GM12878 (cell line): Measurements from ENCODE around the gene ETV6. TPM values are rescaled to one million over a fixed set of nuclear protein-coding genes. Genes with fewer than 3 reads are reported as not detected.

ENCODE experiments used
- BHLHE40 ChIP-seq, 2 experiments: fragments of 450-650 bp in 1 of 2; IDR thresholded peaks; 2 replicates each; pipeline ENCODE4 v1.6.1; 2011 to 2017; ENCODE audit warnings: low read depth in 2 of 2, borderline replicate concordance in 1 of 2, improper control_type of control experiment in 1 of 2, low read length in 1 of 2, mild to moderate bottlenecking in 1 of 2
- CBX5 ChIP-seq: sonication (generic); IDR thresholded peaks from 2 replicates; pipeline ENCODE4 v1.6.1; 2016; ENCODE audit warnings: low read depth, moderate library complexity, mild to moderate bottlenecking, inconsistent platforms
- ETV6 ChIP-seq, 2 experiments: fragments of 450-650 bp in 1 of 2; IDR thresholded peaks in 1 of 2; conservative IDR thresholded peaks in 1 of 2; 2 replicates each; pipeline ENCODE4 v1.6.1; 2014; ENCODE audit warnings: antibody characterized with exemption in 1 of 2, borderline replicate concordance in 1 of 2, low read depth in 1 of 2, mild to moderate bottlenecking in 1 of 2, moderate library complexity in 1 of 2
- HSF1 ChIP-seq: fragments of 150-350 bp; IDR thresholded peaks from 2 replicates; pipeline ENCODE4 v1.6.1; 2014; ENCODE audit warnings: mild to moderate bottlenecking, low read depth, low read length
- LARP7 ChIP-seq: fragments of 450-650 bp; IDR thresholded peaks from 2 replicates; pipeline ENCODE4 v1.6.1; 2017; ENCODE audit warnings: mild to moderate bottlenecking
- MEF2B ChIP-seq: fragments of 450-650 bp; IDR thresholded peaks from 2 replicates; pipeline ENCODE4 v1.6.1; 2018; ENCODE audit warnings: mild to moderate bottlenecking, moderate library complexity; ENCODE audit not compliant: partially characterized antibody, poor library complexity, severe bottlenecking
- MXI1 ChIP-seq: fragments of 150-350 bp; IDR thresholded peaks from 2 replicates; pipeline ENCODE4 v1.6.1; 2011; ENCODE audit warnings: low read depth, mild to moderate bottlenecking, inconsistent platforms, low read length, improper control_type of control experiment
- SPI1 ChIP-seq: IDR thresholded peaks from 2 replicates; pipeline ENCODE4 v1.6.1; 2011; ENCODE audit warnings: low read depth, mild to moderate bottlenecking, low read length, moderate library complexity, borderline replicate concordance; ENCODE audit not compliant: insufficient read depth
- SREBF1 ChIP-seq: IDR thresholded peaks from 2 replicates; pipeline ENCODE4 v1.6.1; 2012; ENCODE audit warnings: mild to moderate bottlenecking, low read length
- ZNF592 ChIP-seq: fragments of 450-650 bp; IDR thresholded peaks from 2 replicates; pipeline ENCODE4 v1.6.1; 2017; ENCODE audit warnings: mild to moderate bottlenecking, moderate library complexity
- polyA plus RNA-seq, 11 experiments: library from polyadenylated mRNA; depleted of rRNA in 4 of 11; unstranded in 6 of 11; stranded (reverse) in 5 of 11; fragments of >200 nt; fragmentation: Nextera tagmentation in 4 of 11; fragmentation: Illumina TruSeq in 1 of 11; extraction: Ambion mirVana in 4 of 11; extraction: Trizol in 1 of 11; gene quantifications; 1 replicate in 1 of 11; 2 replicates in 10 of 11; pipeline versions ENCODE4 v1.2.1 to v1.2.3, GENCODE V29; 2011 to 2016; ENCODE audit warnings: inconsistent platforms in 2 of 11, missing spikeins in 2 of 11, low read depth in 1 of 11
- total RNA-seq, 4 experiments: library from RNA; depleted of rRNA in 3 of 4; stranded (reverse); fragments of >200 nt in 3 of 4; fragmentation: Illumina TruSeq in 1 of 4; extraction: Trizol in 1 of 4; gene quantifications; 2 replicates each; pipeline versions ENCODE4 v1.2.1 to v1.2.3, GENCODE V29; 2013 to 2021
- TF ChIP-seq, protein P1 (sequence below), 3 experiments: IDR thresholded peaks in 2 of 3; conservative IDR thresholded peaks in 1 of 3; 2 replicates each; pipeline ENCODE4 v1.5.1; 2011; ENCODE audit warnings: low read depth in 3 of 3, low read length in 3 of 3, mild to moderate bottlenecking in 3 of 3, control low read depth in 2 of 3, moderate library complexity in 2 of 3, inconsistent platforms in 1 of 3, mixed read lengths in 1 of 3; ENCODE audit not compliant: control insufficient read depth in 2 of 3, insufficient read depth in 1 of 3; ENCODE audit errors: extremely low read depth in 1 of 3
- TF ChIP-seq, protein P2 (sequence below): fragments of 450-650 bp; IDR thresholded peaks from 2 replicates; pipeline ENCODE4 v1.6.1; 2016; ENCODE audit warnings: mild to moderate bottlenecking
- TF ChIP-seq, protein P3 (sequence below): fragments of 450-650 bp; formaldehyde crosslinking; IDR thresholded peaks from 2 replicates; pipeline ENCODE4 v1.4.0; 2020; ENCODE audit warnings: mild to moderate bottlenecking, moderate library complexity

Gene ETV6
- total and polyA plus RNA-seq, 10 of the 15 experiments (the other 5 are each of a cell fraction or from before 2014, with no cell fraction given) = 6.6 to 74.8 (median 24.6) TPM

- peak; percentile 88; the same call in 1 of the 2 replicates for TF ChIP-seq ZNF592
- no peak for TF ChIP-seq LARP7
- TF ChIP-seq, protein P1, sequence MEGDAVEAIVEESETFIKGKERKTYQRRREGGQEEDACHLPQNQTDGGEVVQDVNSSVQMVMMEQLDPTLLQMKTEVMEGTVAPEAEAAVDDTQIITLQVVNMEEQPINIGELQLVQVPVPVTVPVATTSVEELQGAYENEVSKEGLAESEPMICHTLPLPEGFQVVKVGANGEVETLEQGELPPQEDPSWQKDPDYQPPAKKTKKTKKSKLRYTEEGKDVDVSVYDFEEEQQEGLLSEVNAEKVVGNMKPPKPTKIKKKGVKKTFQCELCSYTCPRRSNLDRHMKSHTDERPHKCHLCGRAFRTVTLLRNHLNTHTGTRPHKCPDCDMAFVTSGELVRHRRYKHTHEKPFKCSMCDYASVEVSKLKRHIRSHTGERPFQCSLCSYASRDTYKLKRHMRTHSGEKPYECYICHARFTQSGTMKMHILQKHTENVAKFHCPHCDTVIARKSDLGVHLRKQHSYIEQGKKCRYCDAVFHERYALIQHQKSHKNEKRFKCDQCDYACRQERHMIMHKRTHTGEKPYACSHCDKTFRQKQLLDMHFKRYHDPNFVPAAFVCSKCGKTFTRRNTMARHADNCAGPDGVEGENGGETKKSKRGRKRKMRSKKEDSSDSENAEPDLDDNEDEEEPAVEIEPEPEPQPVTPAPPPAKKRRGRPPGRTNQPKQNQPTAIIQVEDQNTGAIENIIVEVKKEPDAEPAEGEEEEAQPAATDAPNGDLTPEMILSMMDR (IDR thresholded peaks at IDR 0.05 in 2 of 3, conservative IDR thresholded peaks at IDR 0.05 in 1 of 3; ENCODE audit: control insufficient read depth in 2 of 3, extremely low read depth in 1 of 3, insufficient read depth in 1 of 3, low read depth in 3 of 3, low read length in 3 of 3) = no peak
- no peak; the same call in 1 of the 2 replicates for TF ChIP-seq MXI1
- no peak for TF ChIP-seq SREBF1
- no peak for TF ChIP-seq HSF1
- TF ChIP-seq, protein P2, sequence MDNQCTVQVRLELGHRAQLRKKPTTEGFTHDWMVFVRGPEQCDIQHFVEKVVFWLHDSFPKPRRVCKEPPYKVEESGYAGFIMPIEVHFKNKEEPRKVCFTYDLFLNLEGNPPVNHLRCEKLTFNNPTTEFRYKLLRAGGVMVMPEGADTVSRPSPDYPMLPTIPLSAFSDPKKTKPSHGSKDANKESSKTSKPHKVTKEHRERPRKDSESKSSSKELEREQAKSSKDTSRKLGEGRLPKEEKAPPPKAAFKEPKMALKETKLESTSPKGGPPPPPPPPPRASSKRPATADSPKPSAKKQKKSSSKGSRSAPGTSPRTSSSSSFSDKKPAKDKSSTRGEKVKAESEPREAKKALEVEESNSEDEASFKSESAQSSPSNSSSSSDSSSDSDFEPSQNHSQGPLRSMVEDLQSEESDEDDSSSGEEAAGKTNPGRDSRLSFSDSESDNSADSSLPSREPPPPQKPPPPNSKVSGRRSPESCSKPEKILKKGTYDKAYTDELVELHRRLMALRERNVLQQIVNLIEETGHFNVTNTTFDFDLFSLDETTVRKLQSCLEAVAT = peak; percentile 77
- TF ChIP-seq CBX5 = 0 out of 2 replicates have a peak, but pooled peaks have one; percentile 32
- TF ChIP-seq, protein P3, sequence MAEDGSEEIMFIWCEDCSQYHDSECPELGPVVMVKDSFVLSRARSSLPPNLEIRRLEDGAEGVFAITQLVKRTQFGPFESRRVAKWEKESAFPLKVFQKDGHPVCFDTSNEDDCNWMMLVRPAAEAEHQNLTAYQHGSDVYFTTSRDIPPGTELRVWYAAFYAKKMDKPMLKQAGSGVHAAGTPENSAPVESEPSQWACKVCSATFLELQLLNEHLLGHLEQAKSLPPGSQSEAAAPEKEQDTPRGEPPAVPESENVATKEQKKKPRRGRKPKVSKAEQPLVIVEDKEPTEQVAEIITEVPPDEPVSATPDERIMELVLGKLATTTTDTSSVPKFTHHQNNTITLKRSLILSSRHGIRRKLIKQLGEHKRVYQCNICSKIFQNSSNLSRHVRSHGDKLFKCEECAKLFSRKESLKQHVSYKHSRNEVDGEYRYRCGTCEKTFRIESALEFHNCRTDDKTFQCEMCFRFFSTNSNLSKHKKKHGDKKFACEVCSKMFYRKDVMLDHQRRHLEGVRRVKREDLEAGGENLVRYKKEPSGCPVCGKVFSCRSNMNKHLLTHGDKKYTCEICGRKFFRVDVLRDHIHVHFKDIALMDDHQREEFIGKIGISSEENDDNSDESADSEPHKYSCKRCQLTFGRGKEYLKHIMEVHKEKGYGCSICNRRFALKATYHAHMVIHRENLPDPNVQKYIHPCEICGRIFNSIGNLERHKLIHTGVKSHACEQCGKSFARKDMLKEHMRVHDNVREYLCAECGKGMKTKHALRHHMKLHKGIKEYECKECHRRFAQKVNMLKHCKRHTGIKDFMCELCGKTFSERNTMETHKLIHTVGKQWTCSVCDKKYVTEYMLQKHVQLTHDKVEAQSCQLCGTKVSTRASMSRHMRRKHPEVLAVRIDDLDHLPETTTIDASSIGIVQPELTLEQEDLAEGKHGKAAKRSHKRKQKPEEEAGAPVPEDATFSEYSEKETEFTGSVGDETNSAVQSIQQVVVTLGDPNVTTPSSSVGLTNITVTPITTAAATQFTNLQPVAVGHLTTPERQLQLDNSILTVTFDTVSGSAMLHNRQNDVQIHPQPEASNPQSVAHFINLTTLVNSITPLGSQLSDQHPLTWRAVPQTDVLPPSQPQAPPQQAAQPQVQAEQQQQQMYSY (CRISPR knock-in tag) = peak; percentile 47; the same call in 1 of the 2 replicates
- peak; percentile 24; the same call in 1 of the 2 replicates for TF ChIP-seq SPI1
- TF ChIP-seq ETV6 (conservative IDR thresholded peaks at IDR 0.05 in 1 of 2, IDR thresholded peaks at IDR 0.05 in 1 of 2; ENCODE audit: borderline replicate concordance in 1 of 2, low read depth in 1 of 2) = peak in 1 of 2 experiments; percentile 84; a peak in 2 of 4 replicates
- TF ChIP-seq BHLHE40 (IDR thresholded peaks at IDR 0.05; ENCODE audit: borderline replicate concordance in 1 of 2, low read depth in 2 of 2, low read length in 1 of 2) = peak; percentile 56 to 65; a peak in 3 of 4 replicates
- TF ChIP-seq MEF2B = peak; percentile 64
Measured at GRCh38 chr12:11746024-11746771, 96.7 kb downstream of the ETV6 start (continued).
